ENCODE measurements around the gene FOLR2. TPM values are rescaled to one million over a fixed set of nuclear protein-coding genes. Genes with fewer than 3 reads are reported as not detected.
A peak's percentile ranks its signal among the peaks of the same experiment; 100 is the strongest.

Gene FOLR2
- total and polyA plus RNA-seq, 4 donors: 9.4 to 31.5 (median 16.7) TPM

DNA sequence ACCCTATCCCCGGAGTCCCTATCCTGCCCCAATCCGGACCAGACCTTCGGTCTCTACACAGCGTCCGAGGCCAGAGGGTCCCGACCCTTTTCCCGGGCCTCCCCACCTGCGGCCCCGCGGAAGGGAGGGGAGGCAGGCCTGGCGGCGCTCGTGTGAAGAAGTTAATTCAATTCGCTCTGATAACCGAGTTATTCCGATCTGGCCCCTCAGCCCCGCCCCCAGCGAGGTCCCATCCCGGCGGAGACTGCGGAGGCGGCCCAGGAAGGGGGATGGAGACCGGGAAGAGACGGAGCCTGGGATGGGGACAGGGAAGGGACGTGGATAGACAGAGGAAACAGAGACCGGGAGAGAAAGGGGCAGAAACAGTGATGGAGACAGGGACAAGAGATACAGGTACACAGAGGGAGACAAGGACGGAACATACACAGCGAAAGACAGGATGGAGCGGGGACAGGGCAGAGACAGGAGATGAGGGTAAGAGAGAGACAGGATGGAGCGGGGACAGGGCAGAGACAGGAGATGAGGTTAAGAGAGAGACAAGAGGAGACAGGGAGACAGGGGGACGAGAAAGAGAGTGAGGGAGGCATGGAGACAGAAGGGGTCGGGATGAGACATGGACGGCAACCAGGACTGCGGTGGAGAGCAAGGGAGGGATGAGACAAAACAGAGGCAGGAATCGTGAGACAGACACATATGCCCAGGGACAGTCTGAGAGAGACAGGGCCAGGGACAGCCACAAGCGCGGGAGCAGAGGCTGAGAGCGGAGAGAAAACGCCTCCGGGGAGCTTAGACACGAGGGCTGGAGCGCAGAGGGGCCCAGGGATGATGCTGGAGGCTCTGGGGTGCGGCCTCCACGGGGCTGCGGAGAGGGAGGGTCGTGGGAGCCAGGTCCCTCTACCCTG is 28.0 kb downstream of the FOLR2 start:
- Histone ChIP-seq H3K36me3 (ENCODE audit: control insufficient read depth in 4 of 4, insufficient read depth in 3 of 4, low read depth in 1 of 4, low read length in 3 of 4) (no peaks in the 10 kb centered on the region), H3K4me1 (ENCODE audit: control insufficient read depth in 4 of 4, insufficient read depth in 4 of 4, low read length in 3 of 4) (peaks cover 6 to 11% (median 9%) of the 10 kb centered on the region in 4 donors), H3K9ac (ENCODE audit: low read depth in 1 of 2, low read length in 2 of 2) (no peak overlapping the region), H3K4me3 (ENCODE audit: low read depth in 1 of 3, low read length in 3 of 3) (peak overlapping the region in 1 of 3 donors; percentile 3), H3K9me3 (ENCODE audit: control insufficient read depth in 4 of 4, low read length in 3 of 4) (no peaks in the 10 kb centered on the region), H3K27ac (ENCODE audit: low read depth in 1 of 2, low read length in 2 of 2) (no peak overlapping the region), H3K27me3 (ENCODE audit: control insufficient read depth in 4 of 4, insufficient read depth in 4 of 4, low read length in 3 of 4) (peaks cover 0 to 22% (median 11%) of the 10 kb centered on the region in 4 donors)
- 8% methylated on average over 46 of the region's 46 CpGs for WGBS
- DNase-seq (ENCODE audit: low spot score): no peak
- no peak for TF ChIP-seq NR2F2 (IDR thresholded peaks at IDR 0.05)
- TF ChIP-seq HNF4A (conservative IDR thresholded peaks at IDR 0.05): no peak
- TF ChIP-seq FOXA1 (IDR thresholded peaks at IDR 0.05): no peak
- TF ChIP-seq, protein P1, sequence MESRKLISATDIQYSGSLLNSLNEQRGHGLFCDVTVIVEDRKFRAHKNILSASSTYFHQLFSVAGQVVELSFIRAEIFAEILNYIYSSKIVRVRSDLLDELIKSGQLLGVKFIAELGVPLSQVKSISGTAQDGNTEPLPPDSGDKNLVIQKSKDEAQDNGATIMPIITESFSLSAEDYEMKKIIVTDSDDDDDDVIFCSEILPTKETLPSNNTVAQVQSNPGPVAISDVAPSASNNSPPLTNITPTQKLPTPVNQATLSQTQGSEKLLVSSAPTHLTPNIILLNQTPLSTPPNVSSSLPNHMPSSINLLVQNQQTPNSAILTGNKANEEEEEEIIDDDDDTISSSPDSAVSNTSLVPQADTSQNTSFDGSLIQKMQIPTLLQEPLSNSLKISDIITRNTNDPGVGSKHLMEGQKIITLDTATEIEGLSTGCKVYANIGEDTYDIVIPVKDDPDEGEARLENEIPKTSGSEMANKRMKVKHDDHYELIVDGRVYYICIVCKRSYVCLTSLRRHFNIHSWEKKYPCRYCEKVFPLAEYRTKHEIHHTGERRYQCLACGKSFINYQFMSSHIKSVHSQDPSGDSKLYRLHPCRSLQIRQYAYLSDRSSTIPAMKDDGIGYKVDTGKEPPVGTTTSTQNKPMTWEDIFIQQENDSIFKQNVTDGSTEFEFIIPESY (IDR thresholded peaks at IDR 0.05): no peak
- TF ChIP-seq YY1 (IDR thresholded peaks at IDR 0.05): no peak
- TF ChIP-seq SP1 (IDR thresholded peaks at IDR 0.05): no peak
- TF ChIP-seq TAF1 (conservative IDR thresholded peaks at IDR 0.05): no peak
- no peak for TF ChIP-seq RAD21 (IDR thresholded peaks at IDR 0.05)
- TF ChIP-seq, protein P2, sequence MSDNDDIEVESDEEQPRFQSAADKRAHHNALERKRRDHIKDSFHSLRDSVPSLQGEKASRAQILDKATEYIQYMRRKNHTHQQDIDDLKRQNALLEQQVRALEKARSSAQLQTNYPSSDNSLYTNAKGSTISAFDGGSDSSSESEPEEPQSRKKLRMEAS (IDR thresholded peaks at IDR 0.05): no peak
- TF ChIP-seq RXRA (IDR thresholded peaks at IDR 0.05): no peak
- TF ChIP-seq FOXA2 (IDR thresholded peaks at IDR 0.05): no peak

DNA sequence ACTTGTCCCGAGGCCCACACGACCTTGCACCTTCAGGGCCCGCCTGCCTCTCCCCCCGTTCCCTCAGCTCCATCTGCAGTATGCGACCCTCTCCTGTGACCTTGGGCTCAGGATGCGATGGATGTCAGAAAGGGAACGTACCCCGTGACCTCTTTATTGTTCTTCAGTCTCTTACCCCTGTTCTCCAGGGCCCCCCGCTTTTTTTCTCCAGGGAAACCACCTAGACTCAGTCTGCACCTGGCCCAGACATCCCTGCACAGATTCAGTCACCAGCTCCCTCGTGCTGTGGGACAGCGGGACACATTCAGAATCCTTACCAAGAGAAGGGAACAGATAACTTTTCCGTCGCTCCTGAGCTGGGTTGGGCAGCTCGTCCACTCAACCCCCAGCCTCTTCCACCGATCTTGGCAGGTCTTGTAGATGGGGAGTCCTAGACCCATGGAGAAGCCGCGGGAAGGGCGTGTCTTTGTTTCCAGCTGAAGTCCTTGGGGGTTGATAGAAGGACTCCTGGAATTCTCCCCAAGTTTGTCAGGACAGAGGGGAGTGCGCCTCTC is 28.7 kb downstream of the FOLR2 start:
- Histone ChIP-seq H3K9me3 (ENCODE audit: control insufficient read depth in 4 of 4, low read length in 3 of 4) (no peaks in the 10 kb centered on the region), H3K27ac (ENCODE audit: low read depth in 1 of 2, low read length in 2 of 2) (no peak overlapping the region), H3K4me1 (ENCODE audit: control insufficient read depth in 4 of 4, insufficient read depth in 4 of 4, low read length in 3 of 4) (peaks cover 1 to 6% (median 3%) of the 10 kb centered on the region in 4 donors), H3K4me3 (ENCODE audit: low read depth in 1 of 3, low read length in 3 of 3) (no peak overlapping the region), H3K27me3 (ENCODE audit: control insufficient read depth in 4 of 4, insufficient read depth in 4 of 4, low read length in 3 of 4) (peaks cover 0 to 22% (median 11%) of the 10 kb centered on the region in 4 donors), H3K36me3 (ENCODE audit: control insufficient read depth in 4 of 4, insufficient read depth in 3 of 4, low read depth in 1 of 4, low read length in 3 of 4) (no peaks in the 10 kb centered on the region), H3K9ac (ENCODE audit: low read depth in 1 of 2, low read length in 2 of 2) (no peak overlapping the region)
- DNase-seq (ENCODE audit: low spot score): no peak
- WGBS: 11% methylated on average over 19 of the region's 19 CpGs
- TF ChIP-seq, protein P1 (IDR thresholded peaks at IDR 0.05): no peak
- TF ChIP-seq YY1 (IDR thresholded peaks at IDR 0.05) (no peak), JUND (IDR thresholded peaks at IDR 0.05) (no peak), ATF3 (IDR thresholded peaks at IDR 0.05) (no peak), NR2F2 (IDR thresholded peaks at IDR 0.05) (no peak), GABPA (IDR thresholded peaks at IDR 0.05 in 1 of 2, conservative IDR thresholded peaks at IDR 0.05 in 1 of 2) (no peak)
